ENCODE results near the gene MRGPRX2.

The MRGPRX2 gene

GRCh38 chr11:19060629-19061028 is at the start of gene MRGPRX2:
Gene MRGPRX2, minus strand, starts transcription at chr11:19060717. Its CDS starts 4,315 bp downstream, at chr11:19056402.
- Mint-ChIP-seq H3K4me3 (no peak within 1 kb of the TSS), H3K27ac (no peak within 1 kb of the TSS), H3K27me3 (peaks cover 23% of the 10 kb centered on the region), H3K4me1 (no peaks in the 10 kb centered on the region), H3K9me3 (no peaks in the 10 kb centered on the region), H3K36me3 (no peaks in the 10 kb centered on the region)
- ATAC-seq = no peak

DNA sequence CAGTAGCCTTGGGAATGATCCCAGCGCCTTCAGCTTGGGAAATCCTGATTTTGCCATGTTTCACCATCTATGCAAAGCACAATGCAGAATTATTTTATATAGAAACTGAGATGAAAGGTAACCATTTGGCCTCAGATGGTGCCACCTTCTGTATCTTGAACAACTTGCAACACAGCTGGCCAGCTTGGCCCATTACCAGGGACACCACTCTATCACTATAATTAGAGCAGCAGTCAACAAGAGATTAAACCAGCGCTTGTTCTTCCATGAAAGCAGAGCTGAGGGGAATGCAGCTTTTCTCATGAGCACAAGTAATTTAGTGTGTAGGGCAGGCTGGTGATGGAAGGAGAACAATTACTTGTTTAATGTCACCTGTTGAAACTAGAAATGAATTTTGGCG is 49.8 kb upstream of the MRGPRX2 start:
- H3K36me3 Mint-ChIP-seq = no peaks in the 10 kb centered on the region
- ATAC-seq = no peak
- no peak overlapping the region for H3K4me3 Mint-ChIP-seq
- no peaks in the 10 kb centered on the region for H3K4me1 Mint-ChIP-seq
- H3K27ac Mint-ChIP-seq = no peak overlapping the region
- peaks cover 29% of the 10 kb centered on the region for H3K27me3 Mint-ChIP-seq
- H3K9me3 Mint-ChIP-seq = peaks cover 4% of the 10 kb centered on the region

DNA sequence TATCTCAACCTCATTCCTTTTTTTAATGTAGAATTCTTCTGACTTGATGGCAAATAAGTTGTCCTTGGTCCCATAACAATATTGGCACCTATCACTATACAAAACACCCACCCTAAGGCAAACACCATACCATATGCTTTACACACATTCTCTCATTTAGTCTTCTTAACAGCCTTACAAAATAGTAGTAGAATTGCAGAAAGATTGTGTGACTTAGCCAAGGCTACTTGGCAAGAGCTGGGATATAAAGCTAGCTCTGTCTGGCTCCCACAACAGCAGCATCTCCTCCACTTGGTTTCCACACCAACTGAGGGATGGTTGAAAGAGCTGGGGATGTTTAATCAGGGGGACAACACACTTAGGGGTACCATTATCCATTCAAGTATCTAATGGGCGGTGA is 46.6 kb upstream of the MRGPRX2 start:
- Mint-ChIP-seq H3K27ac (no peak overlapping the region), H3K4me3 (no peak overlapping the region), H3K4me1 (no peaks in the 10 kb centered on the region), H3K36me3 (no peaks in the 10 kb centered on the region), H3K9me3 (no peaks in the 10 kb centered on the region), H3K27me3 (peaks cover 29% of the 10 kb centered on the region)
- ATAC-seq = no peak

GRCh38 chr11:19105011-19105410 is 44.5 kb upstream of the MRGPRX2 start:
- ATAC-seq = no peak
- Mint-ChIP-seq H3K36me3 (no peaks in the 10 kb centered on the region), H3K4me3 (no peak overlapping the region), H3K9me3 (peaks cover 7% of the 10 kb centered on the region), H3K27me3 (peaks cover 43% of the 10 kb centered on the region), H3K4me1 (no peaks in the 10 kb centered on the region), H3K27ac (no peak overlapping the region)

- Mint-ChIP-seq H3K9me3 (peaks cover 7% of the 10 kb centered on the region), H3K4me1 (no peaks in the 10 kb centered on the region)
- no peak for ATAC-seq
Measured at GRCh38 chr11:19102521-19102900, 42.0 kb upstream of the MRGPRX2 start.

GRCh38 chr11:19101796-19102520 is 41.4 kb upstream of the MRGPRX2 start:
- ATAC-seq = no peak
- Mint-ChIP-seq H3K9me3 (peaks cover 7% of the 10 kb centered on the region), H3K4me1 (no peaks in the 10 kb centered on the region), H3K36me3 (no peaks in the 10 kb centered on the region), H3K4me3 (no peak overlapping the region), H3K27me3 (peaks cover 38% of the 10 kb centered on the region), H3K27ac (no peak overlapping the region)

More at GRCh38 chr11:19102521-19102900, 42.0 kb upstream of the MRGPRX2 start:
- H3K27me3 Mint-ChIP-seq = peaks cover 38% of the 10 kb centered on the region
- no peak overlapping the region for H3K27ac Mint-ChIP-seq
- H3K4me3 Mint-ChIP-seq = no peak overlapping the region
- H3K36me3 Mint-ChIP-seq = no peaks in the 10 kb centered on the region

DNA sequence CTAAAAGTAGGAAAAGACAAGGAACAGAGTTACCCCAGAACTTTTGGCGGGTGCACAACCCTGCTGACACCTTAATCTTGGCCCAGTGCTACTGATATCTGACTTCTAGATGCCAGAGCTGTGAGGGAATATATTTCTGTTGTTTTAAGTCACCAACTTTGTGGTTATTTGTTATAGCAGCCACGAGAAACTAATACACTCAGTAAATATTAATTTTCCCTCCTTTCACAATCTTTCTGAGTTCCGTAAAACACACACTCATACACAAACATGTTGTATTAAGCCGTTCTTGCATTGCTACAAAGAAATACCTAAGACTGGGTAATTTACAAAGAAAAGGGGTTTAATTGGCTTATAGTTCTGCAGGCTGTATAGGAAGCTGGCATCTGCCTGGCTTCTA is 40.4 kb upstream of the MRGPRX2 start:
- H3K27ac Mint-ChIP-seq = no peak overlapping the region

DNA sequence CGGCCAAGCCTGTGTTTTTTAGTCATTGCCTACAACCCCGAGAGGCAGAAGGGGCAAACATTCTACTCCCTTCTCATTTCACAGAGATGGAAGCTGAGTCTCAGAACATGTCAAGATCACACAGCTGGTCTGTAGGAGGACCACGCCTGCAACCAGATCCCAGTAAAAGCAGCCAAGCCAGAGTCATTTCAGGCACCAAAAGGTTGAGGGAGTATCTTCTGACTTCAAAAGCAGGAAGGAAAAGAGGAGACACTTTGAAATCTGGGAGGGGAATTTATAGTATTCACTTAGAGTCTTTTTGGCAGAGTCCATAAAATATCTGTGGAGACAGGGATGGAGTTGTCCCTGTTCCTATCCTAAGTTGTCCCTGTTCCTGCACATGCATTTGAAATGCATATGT is 38.6 kb upstream of the MRGPRX2 start:
- Mint-ChIP-seq H3K27me3 (peaks cover 36% of the 10 kb centered on the region), H3K9me3 (peaks cover 7% of the 10 kb centered on the region), H3K36me3 (no peaks in the 10 kb centered on the region), H3K4me1 (no peaks in the 10 kb centered on the region), H3K27ac (no peak overlapping the region), H3K4me3 (no peak overlapping the region)
- ATAC-seq = no peak

More for the DNA sequence above, 40.4 kb upstream of the MRGPRX2 start:
- no peak for ATAC-seq
- Mint-ChIP-seq H3K27me3 (peaks cover 36% of the 10 kb centered on the region), H3K36me3 (no peaks in the 10 kb centered on the region), H3K4me3 (no peak overlapping the region), H3K4me1 (no peaks in the 10 kb centered on the region), H3K9me3 (peaks cover 7% of the 10 kb centered on the region)

GRCh38 chr11:19094859-19095258 is 34.3 kb upstream of the MRGPRX2 start:
- ATAC-seq = no peak
- no peaks in the 10 kb centered on the region for H3K36me3 Mint-ChIP-seq

GRCh38 chr11:19093976-19094375 is 33.5 kb upstream of the MRGPRX2 start:
- ATAC-seq = no peak
- H3K27ac Mint-ChIP-seq = no peak overlapping the region
- H3K9me3 Mint-ChIP-seq = no peaks in the 10 kb centered on the region
- no peaks in the 10 kb centered on the region for H3K4me1 Mint-ChIP-seq
- no peaks in the 10 kb centered on the region for H3K36me3 Mint-ChIP-seq
- peaks cover 41% of the 10 kb centered on the region for H3K27me3 Mint-ChIP-seq
- H3K4me3 Mint-ChIP-seq = no peak overlapping the region

More at GRCh38 chr11:19094859-19095258, 34.3 kb upstream of the MRGPRX2 start:
- peaks cover 38% of the 10 kb centered on the region for H3K27me3 Mint-ChIP-seq
- no peaks in the 10 kb centered on the region for H3K4me1 Mint-ChIP-seq
- H3K9me3 Mint-ChIP-seq = no peaks in the 10 kb centered on the region
- no peak overlapping the region for H3K4me3 Mint-ChIP-seq
- H3K27ac Mint-ChIP-seq = no peak overlapping the region

DNA sequence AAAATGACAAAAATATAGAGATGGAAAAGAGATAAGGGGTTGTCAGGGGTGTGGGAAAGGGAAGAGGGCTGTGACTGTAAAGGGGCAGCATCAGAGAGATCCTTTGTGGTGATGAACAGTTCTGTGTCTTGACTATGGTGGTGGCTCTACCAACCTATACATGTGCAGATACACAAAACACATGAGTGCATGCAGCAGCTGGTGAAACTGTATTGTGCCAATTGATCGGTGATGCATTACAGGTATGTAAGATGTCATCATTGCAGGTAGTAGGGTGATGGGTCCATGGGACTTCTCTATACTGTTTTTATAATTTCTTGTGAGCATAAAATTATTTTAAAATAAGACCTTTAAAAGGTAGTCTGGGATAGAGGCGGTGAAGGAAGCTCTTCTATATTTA is 32.3 kb upstream of the MRGPRX2 start:
- H3K27me3 Mint-ChIP-seq = peaks cover 41% of the 10 kb centered on the region

DNA sequence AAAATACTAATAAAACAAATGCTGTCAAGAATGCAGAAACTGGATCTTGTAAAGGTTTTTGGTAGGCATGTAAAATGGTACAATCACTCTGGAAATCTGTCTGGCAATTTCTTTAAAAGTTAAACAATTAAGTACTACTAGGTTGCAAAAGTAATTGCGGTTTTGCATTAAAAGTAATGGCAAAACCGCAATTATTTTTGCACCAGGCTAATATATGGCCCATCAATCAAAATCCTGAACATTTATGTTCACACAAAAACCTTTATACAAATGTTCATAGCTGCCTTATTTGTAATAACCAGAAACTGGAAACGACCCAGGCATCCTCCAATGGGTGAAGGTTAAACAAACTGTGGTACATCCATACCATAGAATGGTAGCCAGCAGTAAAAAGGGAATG is 31.8 kb upstream of the MRGPRX2 start:
- no peak overlapping the region for H3K4me3 Mint-ChIP-seq
- H3K36me3 Mint-ChIP-seq = no peaks in the 10 kb centered on the region
- no peak overlapping the region for H3K27ac Mint-ChIP-seq
- peaks cover 36% of the 10 kb centered on the region for H3K27me3 Mint-ChIP-seq
- H3K9me3 Mint-ChIP-seq = no peaks in the 10 kb centered on the region
- ATAC-seq = no peak
- H3K4me1 Mint-ChIP-seq = no peaks in the 10 kb centered on the region

More for the DNA sequence above, 32.3 kb upstream of the MRGPRX2 start:
- Mint-ChIP-seq H3K27ac (no peak overlapping the region), H3K4me3 (no peak overlapping the region), H3K9me3 (no peaks in the 10 kb centered on the region), H3K4me1 (no peaks in the 10 kb centered on the region), H3K36me3 (no peaks in the 10 kb centered on the region)
- peak; percentile 32 for ATAC-seq

DNA sequence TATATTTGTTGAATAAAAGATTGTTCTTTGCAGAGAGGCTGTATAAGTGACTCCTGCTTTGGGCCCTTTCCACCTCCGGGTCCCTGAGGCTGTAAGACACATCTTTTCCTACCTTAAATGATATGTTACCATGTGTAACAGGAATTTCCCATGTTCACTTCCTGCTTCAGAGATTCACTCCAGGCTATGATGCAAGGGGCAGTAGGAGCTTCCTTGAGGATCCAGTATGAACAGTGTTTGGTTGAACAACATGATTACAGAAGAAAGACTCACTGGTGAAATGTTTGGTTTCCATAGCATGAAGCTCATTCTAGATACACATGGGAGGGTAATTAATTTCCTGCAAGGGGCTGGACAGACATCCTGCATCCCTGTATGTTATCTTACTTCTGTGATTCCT is 30.8 kb upstream of the MRGPRX2 start:
- peaks cover 5% of the 10 kb centered on the region for H3K9me3 Mint-ChIP-seq
- H3K27me3 Mint-ChIP-seq = peaks cover 39% of the 10 kb centered on the region
- H3K4me3 Mint-ChIP-seq = no peak overlapping the region
- no peaks in the 10 kb centered on the region for H3K4me1 Mint-ChIP-seq
- no peak overlapping the region for H3K27ac Mint-ChIP-seq
- no peaks in the 10 kb centered on the region for H3K36me3 Mint-ChIP-seq
- no peak for ATAC-seq

GRCh38 chr11:19089421-19089820 is 28.9 kb upstream of the MRGPRX2 start:
- Mint-ChIP-seq H3K9me3 (peaks cover 5% of the 10 kb centered on the region), H3K27me3 (peaks cover 46% of the 10 kb centered on the region), H3K27ac (no peak overlapping the region), H3K4me1 (no peaks in the 10 kb centered on the region), H3K36me3 (no peaks in the 10 kb centered on the region), H3K4me3 (no peak overlapping the region)
- no peak for ATAC-seq

DNA sequence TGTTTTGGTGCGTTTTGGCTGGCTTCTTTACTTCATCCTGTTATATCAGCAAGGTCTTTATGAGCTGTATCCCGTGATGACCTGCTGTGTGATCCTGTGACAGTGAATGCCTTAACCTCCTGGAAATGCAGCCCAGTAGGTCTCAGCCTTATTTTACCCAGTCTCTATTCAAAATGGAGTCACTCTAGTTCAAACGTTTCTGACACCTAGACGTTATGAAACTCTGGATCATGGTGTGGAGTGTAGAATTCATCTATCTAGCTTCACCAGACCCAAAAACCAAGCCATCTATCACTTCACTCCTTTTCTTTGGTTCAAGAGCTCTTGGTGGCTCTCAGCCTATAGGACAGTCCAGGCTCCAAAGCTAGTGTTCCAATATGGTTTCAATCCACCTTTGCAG is 28.3 kb upstream of the MRGPRX2 start:
- H3K4me1 Mint-ChIP-seq = no peaks in the 10 kb centered on the region
- peaks cover 46% of the 10 kb centered on the region for H3K27me3 Mint-ChIP-seq
- H3K9me3 Mint-ChIP-seq = peaks cover 5% of the 10 kb centered on the region
- no peak overlapping the region for H3K27ac Mint-ChIP-seq
- ATAC-seq = no peak
- no peaks in the 10 kb centered on the region for H3K36me3 Mint-ChIP-seq
- H3K4me3 Mint-ChIP-seq = no peak overlapping the region

DNA sequence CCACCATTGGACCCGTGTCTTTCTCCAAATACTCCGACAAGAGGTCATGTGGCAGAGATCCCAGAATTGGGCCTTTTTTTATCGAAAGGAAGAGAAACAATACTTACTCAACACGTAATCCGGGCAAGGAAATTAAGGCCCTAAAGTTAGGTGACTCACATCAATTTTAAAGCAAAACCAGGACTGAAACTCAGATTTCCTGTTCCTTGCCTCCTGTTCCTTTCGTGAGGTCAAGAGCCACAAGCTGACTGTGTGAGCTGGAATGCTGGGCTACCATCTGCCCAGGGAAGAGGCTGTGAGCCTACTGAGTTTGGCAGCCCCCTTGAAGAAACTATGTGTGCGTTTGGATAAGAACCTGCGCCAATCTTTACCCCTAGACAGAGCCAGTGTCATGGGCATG is 27.1 kb upstream of the MRGPRX2 start:
- H3K27me3 Mint-ChIP-seq = peaks cover 46% of the 10 kb centered on the region
- no peaks in the 10 kb centered on the region for H3K36me3 Mint-ChIP-seq
- peaks cover 5% of the 10 kb centered on the region for H3K9me3 Mint-ChIP-seq
- no peaks in the 10 kb centered on the region for H3K4me1 Mint-ChIP-seq
- H3K27ac Mint-ChIP-seq = no peak overlapping the region
- no peak for ATAC-seq
- no peak overlapping the region for H3K4me3 Mint-ChIP-seq

Measured in stimulated activated memory B cell treated with anti-CD40 and anti-IgM and Interleukin-4, amounts not matched to agents 10 μg/mL and 1 μg/mL and 100 μg/mL, for 72 hours (primary cell).